GM12873 (cell line): ENCODE data around the gene SOCS3.

Experiments used
- TF ChIP-seq, protein P1 (sequence below): IDR thresholded peaks from 2 replicates; pipeline ENCODE4 v1.5.1; 2012; ENCODE audit warnings: low read depth, mild to moderate bottlenecking, moderate library complexity, low read length, control low read depth; ENCODE audit not compliant: insufficient read depth; ENCODE audit errors: missing control alignments

SOCS3 gene

GRCh38 chr17:78330570-78331224 lies 29.2 kb downstream of the SOCS3 start:
- TF ChIP-seq, protein P1, sequence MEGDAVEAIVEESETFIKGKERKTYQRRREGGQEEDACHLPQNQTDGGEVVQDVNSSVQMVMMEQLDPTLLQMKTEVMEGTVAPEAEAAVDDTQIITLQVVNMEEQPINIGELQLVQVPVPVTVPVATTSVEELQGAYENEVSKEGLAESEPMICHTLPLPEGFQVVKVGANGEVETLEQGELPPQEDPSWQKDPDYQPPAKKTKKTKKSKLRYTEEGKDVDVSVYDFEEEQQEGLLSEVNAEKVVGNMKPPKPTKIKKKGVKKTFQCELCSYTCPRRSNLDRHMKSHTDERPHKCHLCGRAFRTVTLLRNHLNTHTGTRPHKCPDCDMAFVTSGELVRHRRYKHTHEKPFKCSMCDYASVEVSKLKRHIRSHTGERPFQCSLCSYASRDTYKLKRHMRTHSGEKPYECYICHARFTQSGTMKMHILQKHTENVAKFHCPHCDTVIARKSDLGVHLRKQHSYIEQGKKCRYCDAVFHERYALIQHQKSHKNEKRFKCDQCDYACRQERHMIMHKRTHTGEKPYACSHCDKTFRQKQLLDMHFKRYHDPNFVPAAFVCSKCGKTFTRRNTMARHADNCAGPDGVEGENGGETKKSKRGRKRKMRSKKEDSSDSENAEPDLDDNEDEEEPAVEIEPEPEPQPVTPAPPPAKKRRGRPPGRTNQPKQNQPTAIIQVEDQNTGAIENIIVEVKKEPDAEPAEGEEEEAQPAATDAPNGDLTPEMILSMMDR, result no peak

DNA sequence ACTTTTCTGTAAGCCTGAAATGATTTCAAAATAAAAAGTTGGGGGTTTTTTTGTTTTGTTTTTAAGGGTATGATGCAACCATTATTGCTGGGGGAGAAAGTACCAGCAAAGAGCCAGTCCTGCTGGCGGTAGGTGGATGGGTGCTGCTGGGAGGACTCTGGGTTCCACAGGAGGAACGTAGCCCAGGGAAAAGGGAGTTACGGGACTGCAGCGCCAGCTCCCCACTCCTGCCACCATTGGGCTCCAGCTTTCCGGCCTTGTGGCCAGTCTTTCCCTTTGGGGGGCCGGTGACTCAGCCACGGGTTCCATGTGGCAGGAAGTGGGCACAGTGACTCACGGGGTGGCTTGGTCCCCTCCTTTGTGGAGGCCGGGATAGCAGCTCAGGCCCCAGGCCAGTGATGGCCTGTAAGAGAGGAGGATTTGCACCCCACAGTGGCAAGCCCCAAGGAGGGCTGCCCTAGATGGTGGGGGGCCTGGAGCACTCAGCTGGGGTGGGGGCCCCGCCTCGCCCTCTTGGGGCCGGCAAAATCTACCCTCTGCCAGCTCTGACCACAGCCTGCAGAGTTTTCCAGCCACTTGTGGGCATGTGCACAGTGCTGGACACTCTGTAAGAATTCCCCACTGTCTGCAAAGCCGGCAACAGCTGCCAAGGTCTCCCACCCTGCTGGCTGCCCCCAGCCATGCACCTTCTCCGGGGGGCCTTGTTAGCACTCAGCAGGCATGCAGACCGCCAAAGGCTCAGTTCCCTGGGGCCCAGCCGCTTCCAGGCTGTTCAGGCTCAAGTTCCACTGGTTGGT lies 30.4 kb downstream of the SOCS3 start:
- TF ChIP-seq, protein P1, result no peak

- TF ChIP-seq, protein P1, result no peak
Observed at GRCh38 chr17:78327880-78328279, 32.0 kb downstream of the SOCS3 start.

DNA sequence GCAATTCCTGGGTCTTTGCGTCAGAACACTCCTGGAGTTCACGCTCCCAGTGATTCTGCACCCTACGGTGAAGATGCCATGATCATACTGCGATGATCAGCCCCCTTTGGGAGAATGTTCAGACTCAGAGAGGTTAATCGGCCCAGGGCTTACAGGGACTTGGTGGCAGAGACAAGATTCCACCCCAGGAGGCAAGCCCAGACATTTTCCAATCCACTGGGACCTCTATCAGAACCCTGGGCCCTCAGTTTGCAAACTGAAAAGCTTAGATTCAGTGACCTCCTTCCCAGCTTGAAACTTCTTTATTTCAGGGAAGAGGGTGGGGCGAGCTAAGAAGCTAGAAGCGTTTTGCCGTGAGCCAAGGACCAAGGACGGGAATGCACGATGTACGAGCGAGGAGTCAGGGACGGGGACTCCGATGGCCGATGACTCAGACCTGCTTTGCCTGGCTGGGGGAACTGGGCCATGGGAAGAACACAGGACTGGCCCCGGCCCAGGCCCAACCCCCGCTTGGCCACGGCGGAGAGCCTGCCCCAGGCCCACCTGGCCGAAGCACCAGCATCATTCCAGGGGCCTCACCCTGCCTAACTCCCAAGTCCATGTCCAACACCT lies 34.7 kb downstream of the SOCS3 start:
- TF ChIP-seq, protein P1, result no peak

- TF ChIP-seq, protein P1, result no peak
Observed at GRCh38 chr17:78324391-78325075, 35.3 kb downstream of the SOCS3 start.

DNA sequence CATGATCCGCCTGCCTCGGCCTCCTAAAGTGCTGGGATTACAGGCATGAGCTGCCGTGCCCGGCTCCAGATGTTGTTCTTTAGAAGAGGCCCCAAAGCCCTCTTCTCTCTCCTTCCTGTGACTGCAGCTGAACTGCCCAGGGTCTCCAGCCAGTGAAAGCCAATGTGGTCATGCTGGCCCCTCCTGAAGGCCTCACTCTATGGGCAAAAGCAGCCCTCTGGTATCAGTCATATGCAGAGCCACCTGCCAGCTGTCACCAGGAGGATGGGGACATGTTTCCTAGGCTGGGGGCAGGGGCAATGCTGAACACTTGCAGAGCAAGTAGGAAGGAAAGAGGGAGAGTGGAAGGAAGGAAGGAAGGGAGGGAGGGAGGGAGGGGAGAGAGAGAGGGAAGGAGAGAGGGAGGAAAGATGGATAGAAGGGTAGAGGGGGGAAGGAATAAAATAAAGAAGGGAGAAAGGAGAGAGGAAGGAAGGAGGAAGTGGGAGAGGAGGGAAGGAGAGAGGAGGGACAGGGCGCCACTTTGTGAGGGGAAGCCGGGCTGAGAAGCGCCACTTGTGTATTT lies 36.0 kb downstream of the SOCS3 start:
- TF ChIP-seq, protein P1, result no peak

DNA sequence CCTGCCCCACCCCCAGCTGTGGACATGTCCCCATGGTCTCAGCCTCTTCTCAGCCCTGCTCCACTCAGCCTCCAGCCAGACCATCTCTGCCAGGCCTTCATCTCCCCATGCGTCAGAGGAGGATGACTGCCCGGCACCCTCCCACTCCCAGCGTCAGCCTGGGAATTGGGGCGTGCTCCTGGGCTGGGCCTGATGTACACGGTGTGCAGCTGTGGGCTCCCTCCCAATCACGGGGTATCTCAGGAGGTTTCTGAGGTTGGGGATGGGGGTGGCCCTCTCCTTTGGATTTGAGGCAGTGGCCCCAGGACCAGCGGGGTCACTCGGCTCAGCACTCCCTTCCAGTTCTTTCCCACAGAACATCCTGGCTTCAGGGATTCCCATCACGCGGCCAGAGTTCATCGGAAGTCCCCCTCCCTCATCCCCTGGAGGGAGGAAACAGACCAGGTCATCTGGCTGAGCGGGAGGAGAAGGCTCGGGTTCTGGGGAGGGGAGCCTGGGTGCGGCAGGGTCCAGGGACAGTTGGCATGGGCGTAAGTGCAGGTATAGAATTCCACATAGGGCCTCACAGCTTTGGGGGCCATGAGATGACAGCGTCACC lies 36.9 kb downstream of the SOCS3 start:
- TF ChIP-seq, protein P1, result no peak
